Stimulated activated CD4-positive, alpha-beta T cell treated with anti-CD3 and anti-CD28 coated beads, Interleukin-15, amount 100 ng/mL, for 24 hours (primary cell): ENCODE results near the gene GDI2.
"Not testable (repeated sequence)": the region's sequence is repeated elsewhere in the genome, so short reads cannot be mapped to it uniquely, and the experiment has no call there.

Experiments
- DNase-seq: peaks from one replicate; pipeline ENCODE4 v3.0.0-alpha.2; 2020

Gene GDI2

GRCh38 chr10:5813341-5814109 is at the start of gene GDI2:
Gene GDI2, minus strand, starts transcription at chr10:5813434. Its CDS starts 176 bp downstream, at chr10:5813258.
- DNase-seq = peak; percentile 97

DNA sequence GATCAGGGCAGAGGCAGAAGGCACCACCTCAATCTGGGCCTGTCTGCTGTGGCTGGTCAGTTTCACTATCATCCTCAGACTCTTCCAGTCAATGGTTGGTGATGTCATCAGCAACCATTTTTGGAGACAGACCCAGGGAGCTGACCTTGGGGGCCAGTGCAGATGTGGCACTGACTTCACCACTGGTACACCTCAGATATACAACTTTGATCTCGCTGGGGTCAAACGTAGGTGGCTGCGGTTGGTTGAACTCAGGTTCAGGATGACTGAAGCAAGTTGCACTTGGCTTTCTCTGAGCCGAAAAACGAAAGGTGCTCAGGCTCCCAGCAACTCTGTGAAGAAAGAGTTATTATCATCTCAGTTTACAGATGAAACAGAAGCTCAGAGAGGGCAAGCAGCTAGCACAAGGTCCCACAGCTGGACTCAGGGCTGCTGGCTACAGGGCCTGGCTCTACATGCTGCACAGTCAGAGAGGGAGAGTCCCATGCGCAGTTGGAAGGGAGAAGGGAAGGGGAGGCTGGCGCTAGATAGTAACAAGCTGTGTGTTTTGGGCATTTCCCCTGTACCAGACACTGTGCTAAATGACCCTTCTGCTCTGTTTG is 49.2 kb upstream of the GDI2 start:
- DNase-seq = no peak

DNA sequence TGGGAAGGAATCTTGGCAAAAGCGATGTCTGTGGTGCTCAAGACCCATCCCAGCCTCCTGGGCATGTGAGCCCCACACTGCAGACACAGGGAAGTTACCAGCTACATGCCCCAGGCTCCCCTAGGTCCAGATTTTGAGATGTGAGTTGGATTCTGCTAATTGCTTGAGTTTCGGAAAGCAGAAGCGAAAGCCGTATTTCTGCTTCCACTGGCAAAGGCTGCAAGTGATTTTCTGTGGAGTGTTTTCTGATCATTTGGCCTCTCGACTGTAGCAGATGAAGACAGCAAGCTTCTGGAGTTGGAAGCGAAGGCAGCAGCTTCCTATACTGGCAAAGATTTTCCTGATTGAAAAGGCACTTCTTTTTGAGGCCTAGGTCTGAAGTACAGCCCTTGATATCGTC is 46.8 kb upstream of the GDI2 start:
- DNase-seq = no peak

DNA sequence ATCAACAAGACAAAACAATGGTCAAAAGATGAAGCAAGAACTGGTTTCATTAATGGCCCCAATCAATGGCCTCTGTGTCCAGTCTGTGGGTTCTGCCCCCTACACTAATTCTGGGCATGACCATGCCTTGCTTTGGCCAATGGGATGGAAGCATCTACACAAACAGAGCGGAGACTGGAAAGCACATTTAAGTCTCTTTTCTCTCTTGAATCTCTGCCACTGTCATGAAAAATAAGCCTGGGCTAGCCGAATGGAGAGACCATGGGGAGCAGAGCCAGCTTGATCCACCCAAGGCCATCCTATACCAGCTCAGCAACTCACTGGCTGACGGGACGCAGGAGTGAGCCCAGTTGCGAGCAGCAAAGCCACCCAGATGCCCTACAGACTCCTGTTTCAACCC is 45.6 kb upstream of the GDI2 start:
- no peak for DNase-seq

- DNase-seq = no peak
Observed at GRCh38 chr10:5856701-5857004, 43.4 kb upstream of the GDI2 start.

DNA sequence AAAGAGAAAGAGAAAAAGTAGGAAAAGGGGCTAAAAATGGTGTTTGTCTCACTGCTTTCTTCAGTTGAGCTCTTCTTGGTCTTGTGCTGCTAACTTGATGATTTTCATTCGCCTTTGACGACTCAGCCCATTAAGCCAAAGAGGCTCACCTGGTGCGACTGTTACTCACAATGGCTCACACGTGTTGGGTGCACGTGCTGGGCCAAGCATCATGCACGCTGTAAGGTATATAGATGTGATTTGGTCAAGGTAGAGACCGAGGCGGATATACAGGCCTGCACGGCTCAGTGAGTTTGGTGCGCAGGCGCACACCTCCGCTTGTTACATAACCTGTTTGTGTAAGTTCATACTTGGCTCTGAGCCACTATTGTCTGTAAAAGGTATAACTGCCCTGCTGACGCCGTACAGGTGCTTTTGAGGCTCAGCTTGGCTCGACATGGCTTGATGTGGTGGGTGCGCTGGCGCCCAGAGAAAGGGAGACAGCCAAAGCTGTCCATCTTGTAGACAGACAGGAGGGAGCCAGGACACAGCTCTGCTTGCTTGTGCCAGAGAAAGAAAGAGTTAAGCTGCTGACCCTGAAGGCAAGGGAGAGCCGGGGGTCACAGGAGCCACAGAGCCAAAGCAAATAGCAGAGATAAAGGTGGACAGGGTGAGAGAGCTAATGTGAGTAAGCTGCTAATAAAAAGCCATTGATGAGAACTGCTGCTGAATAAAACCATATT is 42.9 kb upstream of the GDI2 start:
- DNase-seq = no peak

GRCh38 chr10:5854131-5854475 is 40.9 kb upstream of the GDI2 start:
- no peak for DNase-seq

DNA sequence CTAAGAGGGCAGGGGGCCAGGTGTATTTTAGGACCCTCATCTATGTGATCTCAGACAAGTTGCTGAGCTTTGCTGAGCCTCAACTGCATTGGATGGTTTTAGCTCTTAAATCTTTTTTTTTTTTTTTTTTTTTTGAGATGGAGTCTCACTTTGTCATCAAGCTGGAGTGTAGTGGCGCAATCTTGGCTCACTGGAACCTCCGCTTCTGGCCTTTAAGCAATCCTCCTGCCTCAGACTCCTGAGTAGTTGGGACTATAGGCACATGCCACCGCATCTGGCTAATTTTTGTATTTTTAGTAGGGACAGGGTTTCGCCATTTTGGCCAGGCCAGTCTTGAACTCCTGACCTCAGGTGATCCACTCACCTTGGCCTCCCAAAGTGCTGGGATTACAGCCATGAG is 33.4 kb upstream of the GDI2 start:
- DNase-seq = not testable (repeated sequence)

GRCh38 chr10:5844345-5845055 is 31.3 kb upstream of the GDI2 start:
- no peak for DNase-seq

- peak; percentile 19 for DNase-seq
Observed at GRCh38 chr10:5843686-5844344, 30.6 kb upstream of the GDI2 start.

GRCh38 chr10:5841965-5842364 is 28.7 kb upstream of the GDI2 start:
- no peak for DNase-seq

DNA sequence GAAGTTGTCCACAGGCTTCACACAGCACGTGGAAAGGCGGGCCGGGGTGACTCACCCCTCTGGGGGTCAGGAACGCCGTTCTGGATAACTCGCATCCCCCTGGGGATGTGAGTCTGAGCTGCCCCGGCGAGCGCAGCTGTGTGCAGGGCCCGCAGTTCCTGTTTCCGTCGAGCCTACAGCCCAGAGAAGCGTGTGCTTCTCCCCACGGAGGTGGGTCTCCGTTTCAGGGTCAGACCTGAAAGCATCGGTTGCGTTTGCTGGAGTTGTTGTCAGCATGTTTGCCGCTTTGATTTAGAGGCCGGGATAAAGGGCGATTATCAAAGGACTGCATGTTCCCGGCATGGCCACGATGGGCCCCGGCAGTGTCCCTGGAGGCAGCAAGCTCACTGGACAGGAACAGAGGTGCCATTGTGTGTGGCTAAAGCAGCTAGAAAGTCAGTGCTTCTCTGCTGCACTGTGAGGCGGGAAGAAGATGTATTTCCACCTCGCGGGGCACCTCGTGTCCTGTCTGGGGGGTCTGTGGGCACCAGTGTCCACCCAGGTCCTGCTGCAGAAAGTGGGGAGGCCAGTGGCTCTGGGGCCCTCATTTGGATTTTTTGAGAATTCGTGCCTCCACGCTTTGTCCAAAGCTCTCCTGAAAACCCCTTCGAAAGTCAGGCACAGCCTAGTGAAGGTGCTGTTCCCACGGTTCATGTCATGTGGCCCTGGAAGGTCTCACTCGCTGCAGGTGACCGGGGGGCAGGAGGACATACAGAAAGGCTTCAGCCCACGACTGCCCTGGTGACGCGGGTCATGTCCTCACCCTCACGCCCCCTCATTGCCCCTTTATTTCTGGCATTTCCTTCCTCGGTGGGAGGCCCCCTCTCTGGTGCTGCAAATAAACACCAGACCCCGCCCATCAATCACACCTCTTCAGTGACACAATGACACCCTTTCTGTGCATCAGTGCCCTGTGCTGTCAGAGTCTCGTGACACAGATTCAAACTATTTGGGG is 27.4 kb upstream of the GDI2 start:
- DNase-seq = no peak

GRCh38 chr10:5836181-5836580 is 22.9 kb upstream of the GDI2 start:
- DNase-seq = not testable (repeated sequence)

- DNase-seq = no peak
Observed at GRCh38 chr10:5835446-5836095, 22.3 kb upstream of the GDI2 start.

GRCh38 chr10:5833814-5834213 is 20.6 kb upstream of the GDI2 start:
- DNase-seq = no peak

DNA sequence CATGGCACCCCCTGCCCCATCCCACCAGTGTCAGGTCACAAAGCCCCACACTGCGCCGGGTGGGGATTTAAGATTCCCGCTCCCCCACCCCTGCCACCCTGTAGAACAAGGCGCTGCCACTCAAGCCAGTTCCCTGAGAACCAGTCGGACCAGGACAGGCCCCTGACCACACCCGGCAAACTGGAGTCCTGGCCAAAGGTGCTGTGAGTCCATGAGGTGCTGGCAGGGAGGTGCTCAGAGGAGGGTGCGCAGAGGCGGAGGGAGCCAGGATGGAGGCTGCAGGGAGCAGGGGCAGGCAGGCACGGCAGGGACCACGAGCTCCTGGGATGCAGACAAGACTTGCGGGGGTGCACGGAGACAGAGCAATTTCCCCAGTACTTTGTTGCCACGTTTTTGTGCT is 19.7 kb upstream of the GDI2 start:
- no peak for DNase-seq

GRCh38 chr10:5831446-5831782 is 18.2 kb upstream of the GDI2 start:
- DNase-seq = no peak

DNA sequence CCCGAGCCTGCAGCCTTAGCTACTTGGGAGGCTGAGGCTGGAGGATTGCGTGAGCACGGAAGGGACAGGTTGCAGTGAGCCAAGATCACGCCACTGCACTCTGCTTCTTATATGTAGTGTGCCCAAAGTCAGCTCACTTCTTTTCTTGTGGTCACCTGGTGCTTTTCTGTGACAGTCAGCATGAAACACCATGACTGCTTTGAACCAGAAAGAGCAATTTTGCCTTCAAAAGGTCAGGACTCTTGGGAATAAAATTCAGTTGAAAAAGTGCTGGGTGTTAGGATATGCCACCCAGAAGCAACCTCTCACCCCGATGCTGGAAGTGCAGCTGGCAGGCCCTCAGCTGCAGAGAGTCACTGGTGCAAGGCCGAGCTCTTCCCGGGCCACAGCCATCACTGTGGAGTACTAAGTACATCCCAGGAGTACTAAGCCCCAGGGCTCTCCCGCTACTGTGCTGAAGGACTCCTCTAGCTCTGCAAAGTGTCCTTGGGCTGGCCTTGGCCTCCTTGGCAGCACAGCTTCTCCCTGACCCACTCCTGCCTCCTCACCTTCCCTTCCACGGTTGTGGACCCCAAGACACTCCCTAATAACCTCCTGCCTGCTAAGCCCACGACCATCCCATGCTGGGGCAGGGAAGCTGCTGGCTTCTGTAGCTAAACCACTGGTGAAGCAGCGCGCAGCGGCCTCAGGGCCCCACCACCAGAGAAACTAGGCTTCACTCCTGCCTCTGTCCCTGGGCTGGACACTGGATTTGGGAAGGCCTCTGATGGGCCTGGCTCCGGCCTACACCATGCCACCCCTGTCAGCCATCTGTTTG is 17.6 kb upstream of the GDI2 start:
- DNase-seq = no peak

- no peak for DNase-seq
Observed at GRCh38 chr10:5829267-5829666, 16.0 kb upstream of the GDI2 start.

DNA sequence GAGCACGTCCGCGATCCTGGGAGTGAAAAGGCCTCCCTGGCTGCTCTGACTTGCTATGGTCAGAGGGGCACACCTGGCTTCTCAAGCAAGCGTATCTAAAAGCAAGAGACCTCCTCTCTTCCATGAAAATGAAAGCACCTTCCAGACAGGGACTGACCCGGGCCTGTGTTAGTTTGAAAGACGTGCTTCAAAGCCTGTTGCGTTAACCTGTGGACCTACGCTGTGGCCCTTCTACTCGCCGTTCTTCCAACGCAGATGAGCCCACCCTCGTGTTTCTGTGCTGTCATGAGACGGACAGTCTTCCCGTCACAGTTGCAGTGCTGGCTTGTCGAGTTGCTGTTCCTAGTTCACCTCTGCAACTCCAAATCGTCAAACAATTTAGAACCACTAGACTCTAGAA is 15.5 kb upstream of the GDI2 start:
- no peak for DNase-seq

- no peak for DNase-seq
Observed at GRCh38 chr10:5827841-5828240, 14.6 kb upstream of the GDI2 start.
